Lung (tissue), 12 donors: ENCODE measurements around the gene MAST4. TPM values are rescaled to one million over a fixed set of nuclear protein-coding genes. Genes with fewer than 3 reads are reported as not detected.

Experiments used
- ATAC-seq: fragments of 200-7000 bp; cut with Tn5 transposase; one replicate; pipeline ENCODE4 v1.9.1; 2020; ENCODE audit warnings: moderate number of reproducible peaks; ENCODE audit not compliant: insufficient read depth, low FRiP score
- DNase-seq, 3 donors: peaks; one replicate each; pipeline ENCODE4 v3.0.0-alpha.2; 2013 to 2017
- H3K27ac ChIP-seq, 2 donors: one replicate each; pipeline ENCODE4 v1.5.1; 2013; ENCODE audit warnings: mild to moderate bottlenecking in 2 of 2, moderate library complexity in 2 of 2, control low read depth in 1 of 2, inconsistent platforms in 1 of 2, low read depth in 1 of 2, low read length in 1 of 2
- H3K27me3 ChIP-seq, 3 donors: one replicate each; pipeline ENCODE4 v1.5.1; 2013; ENCODE audit warnings: low read length in 2 of 3; ENCODE audit not compliant: control insufficient read depth in 3 of 3, insufficient read depth in 3 of 3
- H3K36me3 ChIP-seq, 4 donors: one replicate each; pipeline ENCODE4 v1.5.1; 2013; ENCODE audit warnings: low read length in 4 of 4, mild to moderate bottlenecking in 1 of 4, moderate library complexity in 1 of 4; ENCODE audit not compliant: control insufficient read depth in 4 of 4, insufficient read depth in 4 of 4
- H3K4me1 ChIP-seq, 5 donors: one replicate each; pipeline ENCODE4 v1.5.1; 2013; ENCODE audit warnings: low read length in 5 of 5, mild to moderate bottlenecking in 2 of 5, moderate library complexity in 1 of 5; ENCODE audit not compliant: control insufficient read depth in 5 of 5, insufficient read depth in 5 of 5
- H3K4me3 ChIP-seq: one replicate; pipeline ENCODE4 v1.5.1; 2013; ENCODE audit warnings: mild to moderate bottlenecking, control low read depth, moderate library complexity
- H3K9ac ChIP-seq, 2 donors: one replicate each; pipeline ENCODE4 v1.5.1; 2013; ENCODE audit warnings: low read length in 2 of 2, control low read depth in 1 of 2; ENCODE audit not compliant: insufficient read depth in 1 of 2
- H3K9me3 ChIP-seq, 4 donors: one replicate each; pipeline ENCODE4 v1.5.1; 2013; ENCODE audit warnings: low read length in 3 of 4, mild to moderate bottlenecking in 1 of 4, moderate library complexity in 1 of 4; ENCODE audit not compliant: control insufficient read depth in 4 of 4, insufficient read depth in 3 of 4
- CTCF ChIP-seq: IDR thresholded peaks from 2 replicates; pipeline ENCODE4 v1.5.1; 2012; ENCODE audit warnings: mild to moderate bottlenecking; ENCODE audit errors: control extremely low read depth, extremely low read depth
- WGBS, 2 donors: extraction: QIAGEN DNeasy Blood & Tissue Kit; methylation state at CpG; one replicate each; pipeline ENCODE4 v1.1.7; 2013; 5-methylcytosine and 5-hydroxymethylcytosine counted together
- polyA plus RNA-seq, 2 donors: library from polyadenylated mRNA; stranded (reverse); fragments of 200-250 nt; gene quantifications; one replicate each; pipeline ENCODE4 v1.2.1, GENCODE V29; 2013
- total RNA-seq, 2 donors: library from RNA; depleted of rRNA in 1 of 2; stranded (reverse); fragments of >200 nt in 1 of 2; gene quantifications; one replicate each; pipeline ENCODE4 v1.2.1, GENCODE V29; 2014 to 2021
- donor health status: control.
- donor health status: control.
- donor health status: Bipolar disorder and iron deficiency.
- donor health status: healthy.
- donor health status: DM: yes; HTN: yes; CAD: no.

Gene MAST4
- total and polyA plus RNA-seq, 4 donors, result 13.9 to 153 (median 46.2) TPM

GRCh38 chr5:66987126-66987525 lies 390.9 kb downstream of the MAST4 start:
- DNase-seq, result no peak
- H3K36me3 ChIP-seq, result no peaks in the 10 kb centered on the region
- peaks cover 0 to 24% (median 16%) of the 10 kb centered on the region in 5 donors for H3K4me1 ChIP-seq
- no peak overlapping the region for H3K9ac ChIP-seq
- no peak for ATAC-seq
- H3K9me3 ChIP-seq, result no peaks in the 10 kb centered on the region
- TF ChIP-seq CTCF, result no peak
- H3K27me3 ChIP-seq, result no peaks in the 10 kb centered on the region
- H3K4me3 ChIP-seq, result no peak overlapping the region
- no peak overlapping the region for H3K27ac ChIP-seq
- whole genome bisulfite sequencing, 2 donors, result 66 to 90% methylated on average over 2 of the region's 2 CpGs

GRCh38 chr5:66987540-66987939 lies 391.3 kb downstream of the MAST4 start:
- ATAC-seq (no peak), DNase-seq (no peak)
- TF ChIP-seq CTCF, result no peak
- H3K9me3 ChIP-seq, result no peaks in the 10 kb centered on the region
- H3K4me3 ChIP-seq, result no peak overlapping the region
- peaks cover 0 to 20% (median 12%) of the 10 kb centered on the region in 5 donors for H3K4me1 ChIP-seq
- H3K36me3 ChIP-seq, result no peaks in the 10 kb centered on the region
- WGBS, 2 donors, result 72 to 87% methylated on average over 3 of the region's 3 CpGs
- H3K9ac ChIP-seq, result no peak overlapping the region
- H3K27me3 ChIP-seq, result no peaks in the 10 kb centered on the region
- no peak overlapping the region for H3K27ac ChIP-seq

GRCh38 chr5:66987949-66988838 lies 392.0 kb downstream of the MAST4 start:
- Histone ChIP-seq H3K9me3 (no peaks in the 10 kb centered on the region), H3K36me3 (no peaks in the 10 kb centered on the region), H3K27me3 (no peaks in the 10 kb centered on the region), H3K4me1 (peaks cover 1 to 16% (median 7%) of the 10 kb centered on the region in 5 donors), H3K9ac (no peak overlapping the region), H3K27ac (no peak overlapping the region), H3K4me3 (no peak overlapping the region)
- 56 to 60% methylated on average over 3 of the region's 3 CpGs for WGBS, 2 donors
- TF ChIP-seq CTCF, result peak; percentile 60
- peak in 2 of 3 donors; percentile 60 to 67 for DNase-seq
- ATAC-seq, result peak; percentile 70
